ENCODE measurements around the gene KCNK10.

KCNK10 gene

GRCh38 chr14:88227693-88228092 is 95.4 kb downstream of the KCNK10 start:
- DNase-seq = no peak

- DNase-seq = no peak
Measured at GRCh38 chr14:88225721-88226120, 97.3 kb downstream of the KCNK10 start.

- DNase-seq = no peak
Measured at GRCh38 chr14:88218119-88218915, 104.8 kb downstream of the KCNK10 start.

GRCh38 chr14:88212691-88213090 is 110.4 kb downstream of the KCNK10 start:
- DNase-seq = no peak

GRCh38 chr14:88210426-88210825 is 112.6 kb downstream of the KCNK10 start:
- DNase-seq = no peak

GRCh38 chr14:88209273-88209672 is 113.8 kb downstream of the KCNK10 start:
- no peak for DNase-seq

- DNase-seq = no peak
Measured at GRCh38 chr14:88208858-88209257, 114.2 kb downstream of the KCNK10 start.

GRCh38 chr14:88204221-88204620 is 118.8 kb downstream of the KCNK10 start:
- no peak for DNase-seq

- no peak for DNase-seq
Measured at GRCh38 chr14:88203291-88203690, 119.8 kb downstream of the KCNK10 start.

- DNase-seq = no peak
Measured at GRCh38 chr14:88202286-88202685, 120.8 kb downstream of the KCNK10 start.

- no peak for DNase-seq
Measured at GRCh38 chr14:88201851-88202250, 121.2 kb downstream of the KCNK10 start.

- DNase-seq = no peak
Measured at GRCh38 chr14:88199882-88200281, 123.2 kb downstream of the KCNK10 start.

GRCh38 chr14:88198446-88198845 is 124.6 kb downstream of the KCNK10 start:
- no peak for DNase-seq

GRCh38 chr14:88196925-88197324 is 126.1 kb downstream of the KCNK10 start:
- DNase-seq = no peak

- no peak for DNase-seq
Measured at GRCh38 chr14:88196116-88196890, 126.8 kb downstream of the KCNK10 start.

GRCh38 chr14:88195676-88196075 is 127.4 kb downstream of the KCNK10 start:
- DNase-seq = no peak

- no peak for DNase-seq
Measured at GRCh38 chr14:88194531-88194930, 128.5 kb downstream of the KCNK10 start.

GRCh38 chr14:88191605-88192004 is 131.5 kb downstream of the KCNK10 start:
- no peak for DNase-seq

- DNase-seq = peak; percentile 8
Measured at GRCh38 chr14:88189417-88190191, 133.5 kb downstream of the KCNK10 start.

- peak; percentile 58 for DNase-seq
Measured at GRCh38 chr14:88188745-88189416, 134.2 kb downstream of the KCNK10 start.

- no peak for DNase-seq
Measured at GRCh38 chr14:88185843-88186242, 137.2 kb downstream of the KCNK10 start.

GRCh38 chr14:88184956-88185355 is 138.1 kb downstream of the KCNK10 start:
- DNase-seq = no peak
